OCI-M2 (cell line): ENCODE results near the gene DZANK1.
"Not testable (repeated sequence)": the region's sequence is repeated elsewhere in the genome, so short reads cannot be mapped to it uniquely, and the experiment has no call there.

ENCODE experiments used
- DNase-seq: peaks from one replicate; lab custom pipeline; 2025; ENCODE audit not compliant: unreplicated experiment; lab: John Stamatoyannopoulos, UW

DZANK1 gene

GRCh38 chr20:18380908-18381529 lies 85.8 kb downstream of the DZANK1 start:
- DNase-seq, result no peak

- no peak for DNase-seq
These were observed 88.8 kb downstream of the DZANK1 start for GRCh38 chr20:18377896-18378481.

GRCh38 chr20:18375551-18375950 lies 91.3 kb downstream of the DZANK1 start:
- not testable (repeated sequence) for DNase-seq

- DNase-seq, result no peak
These were observed 94.5 kb downstream of the DZANK1 start for GRCh38 chr20:18372296-18372695.

GRCh38 chr20:18364768-18365167 lies 102.1 kb downstream of the DZANK1 start:
- DNase-seq, result no peak

GRCh38 chr20:18363708-18364107 lies 103.1 kb downstream of the DZANK1 start:
- no peak for DNase-seq

GRCh38 chr20:18362916-18363315 lies 103.9 kb downstream of the DZANK1 start:
- no peak for DNase-seq

- DNase-seq, result no peak
These were observed 105.2 kb downstream of the DZANK1 start for GRCh38 chr20:18361678-18362077.

GRCh38 chr20:18360635-18361034 lies 106.2 kb downstream of the DZANK1 start:
- DNase-seq, result no peak

GRCh38 chr20:18359854-18360253 lies 107.0 kb downstream of the DZANK1 start:
- no peak for DNase-seq

GRCh38 chr20:18349749-18350148 lies 117.1 kb downstream of the DZANK1 start:
- not testable (repeated sequence) for DNase-seq
